ENCODE measurements around the gene UTS2R.
A peak's percentile ranks its signal among the peaks of the same experiment; 100 is the strongest.

UTS2R gene

GRCh38 chr17:82350182-82351030, 21.2 kb upstream of the UTS2R start:
- peak; percentile 29 for TF ChIP-seq CTCF (IDR thresholded peaks at IDR 0.05; ENCODE audit: low read depth, low read length, missing control alignments)
- DNase-seq (ENCODE audit: low read depth): no peak
- H3K4me3 ChIP-seq (ENCODE audit: low read depth, low read length): no peak overlapping the region

GRCh38 chr17:82351254-82351712, 20.3 kb upstream of the UTS2R start:
- DNase-seq (ENCODE audit: low read depth): no peak
- no peak overlapping the region for H3K4me3 ChIP-seq (ENCODE audit: low read depth, low read length)
- no peak for TF ChIP-seq CTCF (IDR thresholded peaks at IDR 0.05; ENCODE audit: low read depth, low read length, missing control alignments)

GRCh38 chr17:82351713-82352488, 19.7 kb upstream of the UTS2R start:
- H3K4me3 ChIP-seq (ENCODE audit: low read depth, low read length): no peak overlapping the region

GRCh38 chr17:82353484-82353883, 18.1 kb upstream of the UTS2R start:
- no peak overlapping the region for H3K4me3 ChIP-seq (ENCODE audit: low read depth, low read length)
- no peak for DNase-seq (ENCODE audit: low read depth)
- TF ChIP-seq CTCF (IDR thresholded peaks at IDR 0.05; ENCODE audit: low read depth, low read length, missing control alignments): no peak

More at GRCh38 chr17:82351713-82352488, 19.7 kb upstream of the UTS2R start:
- peak; percentile 68 for DNase-seq (ENCODE audit: low read depth)
- TF ChIP-seq CTCF (IDR thresholded peaks at IDR 0.05; ENCODE audit: low read depth, low read length, missing control alignments): peak; percentile 95

GRCh38 chr17:82354804-82355308, 16.7 kb upstream of the UTS2R start:
- DNase-seq (ENCODE audit: low read depth): no peak
- H3K4me3 ChIP-seq (ENCODE audit: low read depth, low read length): no peak overlapping the region
- TF ChIP-seq CTCF (IDR thresholded peaks at IDR 0.05; ENCODE audit: low read depth, low read length, missing control alignments): no peak

GRCh38 chr17:82355770-82356427, 15.7 kb upstream of the UTS2R start:
- no peak overlapping the region for H3K4me3 ChIP-seq (ENCODE audit: low read depth, low read length)
- TF ChIP-seq CTCF (IDR thresholded peaks at IDR 0.05; ENCODE audit: low read depth, low read length, missing control alignments): no peak
- no peak for DNase-seq (ENCODE audit: low read depth)
